Peyer's patch (tissue), 4 donors: ENCODE data around the gene IKBKE. TPM values are rescaled to one million over a fixed set of nuclear protein-coding genes. Genes with fewer than 3 reads are reported as not detected.

ENCODE experiments used
- DNase-seq, 3 donors: peaks; one replicate each; pipeline ENCODE4 v3.0.0-alpha.2; 2017 to 2019
- H3K27ac ChIP-seq, 4 donors: fragments of 200-600 bp; sonication (generic); one replicate each; pipeline ENCODE4 v1.5.1; 2016 to 2019
- H3K27me3 ChIP-seq, 2 donors: fragments of 200-600 bp; sonication (generic); one replicate each; pipeline ENCODE4 v1.5.1; 2019
- H3K36me3 ChIP-seq, 3 donors: fragments of 200-600 bp; sonication (generic); one replicate each; pipeline ENCODE4 v1.5.1; 2016 to 2019
- H3K4me1 ChIP-seq, 4 donors: fragments of 200-600 bp; sonication (generic); one replicate each; pipeline ENCODE4 v1.5.1; 2016 to 2019
- H3K4me3 ChIP-seq, 4 donors: fragments of 200-600 bp; sonication (generic); 1 replicate in 3 of 4; 2 replicates in 1 of 4; pipeline ENCODE4 v1.5.1; 2016 to 2019; ENCODE audit warnings: mild to moderate bottlenecking in 1 of 4
- H3K9me3 ChIP-seq, 4 donors: fragments of 200-600 bp; sonication (generic); one replicate each; pipeline ENCODE4 v1.5.1; 2016 to 2019; ENCODE audit warnings: mild to moderate bottlenecking in 1 of 4
- POLR2A ChIP-seq, 2 donors: fragments of 450-650 bp; IDR thresholded peaks; one replicate each; pipeline ENCODE4 v1.5.1; 2017; ENCODE audit warnings: antibody characterized with exemption in 2 of 2, mild to moderate bottlenecking in 2 of 2, moderate library complexity in 2 of 2
- total RNA-seq, 4 donors: library from RNA; depleted of rRNA; stranded (reverse); fragments of >200 nt; gene quantifications; one replicate each; pipeline ENCODE4 v1.1.0, GENCODE V29; 2016
- TF ChIP-seq, protein P1 (sequence below), 6 experiments: fragments of 450-650 bp in 4 of 6; fragments of 200-600 bp in 2 of 6; sonication (generic) in 1 of 6; IDR thresholded peaks; one replicate each; pipeline ENCODE4 v1.5.1; 2017 to 2019; ENCODE audit warnings: antibody characterized with exemption in 6 of 6, mild to moderate bottlenecking in 3 of 6, moderate library complexity in 1 of 6

Gene IKBKE
- total RNA-seq, 4 donors from 2014 or later, result 5.6 to 31.4 (median 17.5) TPM

- H3K4me3 ChIP-seq, result no peak overlapping the region
- DNase-seq, result peak in 1 of 3 donors; percentile 32
- H3K27me3 ChIP-seq, result no peaks in the 10 kb centered on the region
- no peaks in the 10 kb centered on the region for H3K36me3 ChIP-seq
- TF ChIP-seq, protein P1, sequence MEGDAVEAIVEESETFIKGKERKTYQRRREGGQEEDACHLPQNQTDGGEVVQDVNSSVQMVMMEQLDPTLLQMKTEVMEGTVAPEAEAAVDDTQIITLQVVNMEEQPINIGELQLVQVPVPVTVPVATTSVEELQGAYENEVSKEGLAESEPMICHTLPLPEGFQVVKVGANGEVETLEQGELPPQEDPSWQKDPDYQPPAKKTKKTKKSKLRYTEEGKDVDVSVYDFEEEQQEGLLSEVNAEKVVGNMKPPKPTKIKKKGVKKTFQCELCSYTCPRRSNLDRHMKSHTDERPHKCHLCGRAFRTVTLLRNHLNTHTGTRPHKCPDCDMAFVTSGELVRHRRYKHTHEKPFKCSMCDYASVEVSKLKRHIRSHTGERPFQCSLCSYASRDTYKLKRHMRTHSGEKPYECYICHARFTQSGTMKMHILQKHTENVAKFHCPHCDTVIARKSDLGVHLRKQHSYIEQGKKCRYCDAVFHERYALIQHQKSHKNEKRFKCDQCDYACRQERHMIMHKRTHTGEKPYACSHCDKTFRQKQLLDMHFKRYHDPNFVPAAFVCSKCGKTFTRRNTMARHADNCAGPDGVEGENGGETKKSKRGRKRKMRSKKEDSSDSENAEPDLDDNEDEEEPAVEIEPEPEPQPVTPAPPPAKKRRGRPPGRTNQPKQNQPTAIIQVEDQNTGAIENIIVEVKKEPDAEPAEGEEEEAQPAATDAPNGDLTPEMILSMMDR (IDR thresholded peaks at IDR 0.05), result no peak
- TF ChIP-seq POLR2A (IDR thresholded peaks at IDR 0.05), result no peak
- peak overlapping the region in 1 of 4 donors; percentile 32 for H3K27ac ChIP-seq
- peaks cover 4 to 28% (median 20%) of the 10 kb centered on the region in 4 donors for H3K4me1 ChIP-seq
- H3K9me3 ChIP-seq, result no peaks in the 10 kb centered on the region
Measured at GRCh38 chr1:206466840-206467649, 3.2 kb upstream of the IKBKE start.

GRCh38 chr1:206467915-206468314 lies 2.4 kb upstream of the IKBKE start:
- Histone ChIP-seq H3K27ac (peak overlapping the region in 1 of 4 donors; percentile 32), H3K27me3 (no peaks in the 10 kb centered on the region), H3K4me1 (peaks cover 4 to 36% (median 23%) of the 10 kb centered on the region in 4 donors), H3K9me3 (no peaks in the 10 kb centered on the region), H3K36me3 (no peaks in the 10 kb centered on the region), H3K4me3 (no peak overlapping the region)
- no peak for TF ChIP-seq POLR2A (IDR thresholded peaks at IDR 0.05)
- TF ChIP-seq, protein P1 (IDR thresholded peaks at IDR 0.05), result no peak
- DNase-seq, result peak in 2 of 3 donors; percentile 38 to 69

- no peak overlapping the region for H3K4me3 ChIP-seq
- no peaks in the 10 kb centered on the region for H3K36me3 ChIP-seq
- H3K4me1 ChIP-seq, result peaks cover 4 to 38% (median 24%) of the 10 kb centered on the region in 4 donors
- no peak overlapping the region for H3K27ac ChIP-seq
- no peaks in the 10 kb centered on the region for H3K9me3 ChIP-seq
- H3K27me3 ChIP-seq, result no peaks in the 10 kb centered on the region
- peak in 1 of 3 donors; percentile 3 for DNase-seq
- TF ChIP-seq, protein P1 (IDR thresholded peaks at IDR 0.05), result no peak
- TF ChIP-seq POLR2A (IDR thresholded peaks at IDR 0.05), result no peak
Measured at GRCh38 chr1:206468571-206468970, 1.7 kb upstream of the IKBKE start.

DNA sequence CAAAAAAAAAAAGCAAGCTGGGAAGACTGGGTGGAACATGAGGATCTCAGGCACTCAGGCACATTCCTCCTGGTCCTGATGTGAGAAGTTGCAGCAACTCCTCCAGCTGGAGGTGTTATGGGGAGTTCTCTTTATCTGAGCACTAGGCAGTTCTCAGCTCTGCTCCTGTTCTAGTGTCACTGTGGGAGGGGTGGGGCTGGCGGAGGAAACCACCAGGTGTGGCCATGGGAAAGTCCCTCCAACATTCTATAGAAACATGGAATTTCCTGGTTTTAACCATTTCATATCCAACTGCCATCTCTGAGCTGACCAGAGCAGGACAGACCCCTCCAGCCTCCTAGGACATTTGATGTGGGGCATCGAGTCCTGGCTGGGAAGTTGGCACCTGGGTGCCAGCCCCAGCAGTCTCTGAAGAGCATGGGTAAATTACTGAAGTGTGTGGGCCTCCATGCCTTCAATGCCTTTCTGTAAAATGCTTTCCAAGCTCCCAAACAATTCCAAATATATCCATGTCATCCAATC lies 804 bp upstream of the IKBKE start:
- Histone ChIP-seq H3K4me1 (peaks cover 4 to 38% (median 24%) of the 10 kb centered on the region in 4 donors), H3K9me3 (no peaks in the 10 kb centered on the region), H3K36me3 (peaks cover 0 to 2% (median 0%) of the 10 kb centered on the region in 3 donors), H3K27ac (peak overlapping the region in 1 of 4 donors; percentile 90), H3K27me3 (no peaks in the 10 kb centered on the region), H3K4me3 (peak overlapping the region in 3 of 4 donors; percentile 74 to 82 (median 75))
- no peak for TF ChIP-seq POLR2A (IDR thresholded peaks at IDR 0.05)
- TF ChIP-seq, protein P1 (IDR thresholded peaks at IDR 0.05), result no peak
- DNase-seq, result peak in 2 of 3 donors; percentile 35 to 50

DNA sequence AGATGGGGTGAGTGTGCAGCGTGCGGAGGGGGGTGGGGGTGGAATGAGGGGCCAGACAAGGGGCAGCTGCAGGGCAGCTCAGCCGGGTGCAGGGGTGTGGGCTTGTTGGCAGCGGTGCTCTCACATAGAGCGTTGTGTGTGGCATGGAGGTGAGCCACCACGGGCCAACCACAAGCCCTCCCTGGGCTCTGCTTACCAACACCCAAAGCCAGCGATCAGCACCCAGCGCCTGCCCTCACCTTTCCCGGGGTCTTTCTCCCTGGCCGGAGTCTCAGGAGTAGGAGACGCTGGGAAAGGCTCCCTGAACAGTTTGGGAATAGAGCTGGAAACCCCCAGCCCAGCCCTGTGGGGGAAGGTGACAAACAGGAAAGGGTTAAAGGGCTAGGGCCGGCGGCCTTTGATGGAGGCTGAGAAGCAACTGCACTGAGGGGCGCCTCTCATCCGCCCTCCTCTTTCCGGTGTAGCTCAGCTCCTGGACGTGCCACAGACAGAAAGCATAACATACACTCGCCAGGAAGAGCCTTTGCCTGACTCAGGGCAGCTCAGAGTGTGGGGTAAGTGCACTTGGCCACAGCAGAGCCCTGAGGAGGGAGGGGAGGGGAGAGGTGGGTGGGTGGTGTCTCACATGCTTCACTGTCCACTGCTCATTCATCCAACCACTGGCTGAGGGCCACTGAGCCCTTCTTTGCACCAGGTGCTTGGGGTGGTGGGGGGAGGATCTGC lies 577 bp downstream of the IKBKE start:
- Histone ChIP-seq H3K27me3 (no peaks in the 10 kb centered on the region), H3K4me3 (peak overlapping the region; percentile 69 to 82 (median 74)), H3K4me1 (peaks cover 4 to 38% (median 24%) of the 10 kb centered on the region in 4 donors), H3K27ac (peak overlapping the region; percentile 48 to 90 (median 74)), H3K36me3 (peaks cover 0 to 12% (median 0%) of the 10 kb centered on the region in 3 donors), H3K9me3 (no peaks in the 10 kb centered on the region)
- peak in 1 of 2 donors; percentile 11 for TF ChIP-seq POLR2A (IDR thresholded peaks at IDR 0.05)
- TF ChIP-seq, protein P1 (IDR thresholded peaks at IDR 0.05), result no peak
- peak; percentile 59 to 76 (median 70) for DNase-seq
